ENCODE measurements around the gene GCLM.
"Not testable (repeated sequence)": the region's sequence is repeated elsewhere in the genome, so short reads cannot be mapped to it uniquely, and the experiment has no call there.

Gene GCLM

GRCh38 chr1:93909146-93910050 lies at the start of gene GCLM:
Gene GCLM, minus strand, starts transcription at chr1:93909430. Its CDS starts 267 bp downstream, at chr1:93909163.
- ATAC-seq, result peak; percentile 96
- peak; percentile 95 for DNase-seq

- DNase-seq (no peak), ATAC-seq (no peak)
Measured at GRCh38 chr1:93958726-93959100, 49.5 kb upstream of the GCLM start.

- DNase-seq (no peak), ATAC-seq (no peak)
Measured at GRCh38 chr1:93958032-93958725, 48.9 kb upstream of the GCLM start.

GRCh38 chr1:93955765-93956164 lies 46.5 kb upstream of the GCLM start:
- ATAC-seq (no peak), DNase-seq (no peak)

- ATAC-seq, DNase-seq: not testable (repeated sequence)
Measured at GRCh38 chr1:93947002-93947686, 37.9 kb upstream of the GCLM start.

GRCh38 chr1:93938461-93939145 lies 29.4 kb upstream of the GCLM start:
- ATAC-seq, result no peak
- DNase-seq, result no peak

- DNase-seq, result no peak
- ATAC-seq, result no peak
Measured at GRCh38 chr1:93937997-93938396, 28.8 kb upstream of the GCLM start.

GRCh38 chr1:93925206-93925605 lies 16.0 kb upstream of the GCLM start:
- DNase-seq (no peak), ATAC-seq (no peak)

- no peak for DNase-seq
- no peak for ATAC-seq
Measured at GRCh38 chr1:93919780-93920179, 10.6 kb upstream of the GCLM start.

- DNase-seq (no peak), ATAC-seq (no peak)
Measured at GRCh38 chr1:93917302-93917701, 8.1 kb upstream of the GCLM start.

- not testable (repeated sequence) for ATAC-seq, DNase-seq
Measured at GRCh38 chr1:93910880-93911279, 1.6 kb upstream of the GCLM start.

- no peak for ATAC-seq
Measured at GRCh38 chr1:93910305-93910704, 1.1 kb upstream of the GCLM start.

GRCh38 chr1:93908394-93909145 lies 660 bp downstream of the GCLM start:
- ATAC-seq (peak; percentile 37), DNase-seq (peak; percentile 59)

More at GRCh38 chr1:93910305-93910704, 1.1 kb upstream of the GCLM start:
- no peak for DNase-seq

- DNase-seq (no peak), ATAC-seq (no peak)
Measured at GRCh38 chr1:93907718-93908117, 1.5 kb downstream of the GCLM start.

GRCh38 chr1:93906480-93906879 lies 2.8 kb downstream of the GCLM start:
- ATAC-seq (no peak), DNase-seq (no peak)

- no peak for ATAC-seq
- DNase-seq, result no peak
Measured at GRCh38 chr1:93905734-93906133, 3.5 kb downstream of the GCLM start.

- ATAC-seq, result no peak
- DNase-seq, result no peak
Measured at GRCh38 chr1:93905051-93905450, 4.2 kb downstream of the GCLM start.

GRCh38 chr1:93904228-93904627 lies 5.0 kb downstream of the GCLM start:
- no peak for ATAC-seq
- DNase-seq, result no peak

GRCh38 chr1:93900723-93901504 lies 8.3 kb downstream of the GCLM start:
- DNase-seq (no peak), ATAC-seq (no peak)

- no peak for ATAC-seq
- no peak for DNase-seq
Measured at GRCh38 chr1:93899543-93900207, 9.6 kb downstream of the GCLM start.
